GM21390 (cell line): ENCODE measurements around the gene SPOCK1.

Experiments used
- ATAC-seq: cut with Tn5 transposase; IDR thresholded peaks from one replicate; pipeline ENCODE4 v1.9.1; 2021; ENCODE audit not compliant: unreplicated experiment

The SPOCK1 gene

DNA sequence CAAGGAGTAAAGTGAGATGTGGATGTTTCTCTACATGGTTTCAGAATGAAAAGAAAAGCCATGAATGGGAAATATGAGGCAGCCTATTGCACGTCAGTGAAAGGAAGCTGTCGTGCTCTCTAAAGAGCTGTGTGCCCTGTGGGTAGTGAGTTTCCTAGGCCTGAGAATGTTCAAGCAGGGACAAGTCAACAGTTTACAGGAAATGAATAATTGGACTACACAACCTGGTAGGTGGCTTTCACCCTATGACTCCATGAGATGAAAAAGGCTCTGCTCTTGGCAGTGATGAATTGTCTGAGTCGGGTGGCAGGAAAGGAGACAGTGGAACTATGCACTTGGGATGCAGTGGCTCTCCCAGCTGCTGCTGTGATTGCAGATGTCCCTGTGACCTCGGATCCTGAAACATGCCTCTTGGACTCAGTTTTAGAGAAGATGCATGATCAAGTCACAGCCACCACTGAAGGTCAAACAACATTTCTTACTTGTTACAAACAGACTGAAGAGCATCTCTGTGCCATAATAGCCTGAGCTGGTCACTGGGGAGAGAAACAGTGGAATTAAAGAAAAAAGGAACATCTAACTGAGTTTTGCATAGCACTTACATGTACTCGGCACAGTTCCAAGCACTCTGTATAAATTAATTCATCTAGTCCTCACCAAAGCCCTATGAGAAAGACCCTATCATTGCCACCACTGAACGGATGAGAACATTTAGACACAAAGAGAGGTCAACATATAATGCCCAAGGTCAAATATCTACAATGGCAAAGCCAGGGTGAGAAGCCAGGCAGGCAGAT, 293.7 kb downstream of the SPOCK1 start:
- no peak for ATAC-seq

GRCh38 chr5:137203011-137203632, 296.0 kb downstream of the SPOCK1 start:
- ATAC-seq = no peak

DNA sequence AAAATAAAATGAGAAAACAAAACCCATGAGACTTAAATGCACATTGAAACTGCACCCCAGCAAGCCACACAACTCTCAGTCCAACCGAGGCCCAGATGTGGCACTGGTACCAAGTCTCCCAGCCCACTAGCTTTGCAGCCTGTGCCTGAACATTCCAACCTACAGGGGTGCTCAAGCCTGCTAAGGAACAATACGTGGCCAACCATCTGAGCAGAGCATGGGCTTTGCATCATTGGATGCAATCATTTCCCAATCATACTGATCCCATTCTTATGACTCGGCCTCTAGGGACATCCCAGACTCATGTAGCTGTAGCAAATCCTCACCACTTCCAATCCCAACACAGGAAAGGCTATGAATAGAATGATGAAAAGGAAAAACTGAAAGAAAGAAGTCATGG, 297.2 kb downstream of the SPOCK1 start:
- no peak for ATAC-seq

- ATAC-seq = no peak
Observed at GRCh38 chr5:137200906-137201700, 298.0 kb downstream of the SPOCK1 start.

DNA sequence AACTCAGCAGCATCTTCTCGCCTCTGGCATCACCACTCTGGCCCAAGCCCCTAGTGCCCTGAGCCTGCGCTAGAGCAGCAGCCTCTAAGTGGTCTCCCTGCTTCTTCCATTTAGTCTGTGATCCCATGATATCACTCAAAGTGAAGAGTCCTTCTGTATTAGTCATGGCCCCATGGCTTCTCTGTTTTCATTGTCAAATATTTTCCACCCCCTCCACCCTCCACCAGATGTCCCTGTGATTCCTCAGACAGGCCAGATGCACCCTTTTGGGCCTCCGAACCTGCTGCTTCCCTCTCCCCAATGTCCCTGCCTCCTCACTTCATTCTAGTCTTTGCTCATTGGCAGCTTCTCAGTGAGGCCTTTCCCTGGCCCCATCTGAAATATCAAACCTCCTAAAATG, 299.2 kb downstream of the SPOCK1 start:
- ATAC-seq = no peak

DNA sequence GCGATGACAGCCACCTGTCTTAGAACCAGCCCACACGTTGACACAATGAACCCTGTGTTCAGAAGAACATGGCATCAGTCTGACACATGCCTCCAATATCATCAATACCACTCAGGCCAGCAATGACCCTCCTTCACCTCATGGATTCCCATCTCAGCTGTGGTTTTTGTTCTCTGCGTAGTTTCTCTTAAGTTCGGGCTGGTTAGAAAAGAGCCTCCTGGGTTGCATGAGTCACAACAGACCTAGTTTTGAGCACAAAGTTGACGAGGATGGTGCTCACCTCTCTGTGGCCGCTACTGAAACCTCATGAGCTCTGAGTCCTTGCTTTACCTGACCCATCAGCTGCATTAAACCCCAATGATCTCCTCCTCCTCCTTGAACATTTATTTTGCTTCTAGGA, 299.9 kb downstream of the SPOCK1 start:
- ATAC-seq = no peak

DNA sequence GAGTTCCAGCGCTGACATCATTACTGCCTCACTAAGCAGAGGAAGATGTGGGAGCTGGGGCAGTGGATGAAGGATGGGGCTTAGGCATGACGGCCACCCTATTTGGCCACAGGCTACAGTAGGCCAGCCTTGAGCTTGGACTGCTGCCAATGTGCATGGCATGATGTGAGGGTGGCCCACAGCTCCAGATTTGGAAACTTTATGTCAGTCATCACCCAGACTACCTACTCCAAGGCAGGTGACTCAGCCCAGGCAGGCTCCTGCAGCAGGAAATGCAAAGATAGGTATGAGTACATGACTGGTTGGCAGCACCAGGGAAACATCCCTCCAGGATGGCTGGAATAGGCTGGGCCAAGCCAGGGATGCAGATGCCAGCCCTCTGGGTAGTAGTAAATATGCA, 303.6 kb downstream of the SPOCK1 start:
- ATAC-seq = no peak

- ATAC-seq = no peak
Observed at GRCh38 chr5:137194300-137194699, 304.8 kb downstream of the SPOCK1 start.

DNA sequence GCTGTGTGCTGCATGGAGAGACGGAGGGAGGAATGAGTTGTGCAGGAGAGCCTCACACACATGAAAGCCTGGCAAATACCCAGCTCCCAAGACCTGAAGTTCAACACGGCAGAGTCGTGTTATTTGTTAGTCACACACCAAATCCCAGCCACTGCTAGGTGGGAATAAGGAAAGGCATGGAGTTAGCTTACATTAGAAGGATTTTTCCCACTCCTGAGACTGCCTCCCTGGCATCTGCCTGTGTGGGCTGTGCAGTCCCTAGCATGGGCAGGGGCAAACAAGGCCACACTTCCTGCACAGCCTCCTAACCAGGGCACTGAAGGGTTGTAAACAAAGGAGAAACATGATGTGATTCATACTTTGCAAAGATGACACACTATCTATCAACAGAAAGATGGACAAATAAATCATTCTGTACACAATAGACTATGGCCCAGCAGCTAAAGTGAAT, 306.8 kb downstream of the SPOCK1 start:
- no peak for ATAC-seq

DNA sequence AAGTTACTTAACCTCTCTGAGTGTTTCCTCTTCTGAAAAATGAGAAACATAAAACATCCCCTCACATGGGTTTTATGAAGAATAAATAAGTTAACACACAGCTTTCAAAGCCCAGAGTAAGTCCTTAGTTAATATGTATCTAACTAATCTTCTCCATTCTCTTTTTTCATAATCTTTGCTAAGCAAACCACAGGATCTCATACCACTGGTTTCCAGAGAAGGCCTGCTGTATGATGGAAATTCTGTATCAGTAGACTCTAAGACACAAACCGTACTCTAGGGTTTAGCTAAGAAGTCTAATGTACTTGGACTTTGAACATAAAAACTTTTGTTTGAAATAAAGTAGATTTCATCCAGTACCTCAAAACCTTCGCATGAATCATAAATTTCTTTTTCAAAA, 307.9 kb downstream of the SPOCK1 start:
- no peak for ATAC-seq

- ATAC-seq = no peak
Observed at GRCh38 chr5:137190441-137190840, 308.7 kb downstream of the SPOCK1 start.

- no peak for ATAC-seq
Observed at GRCh38 chr5:137190031-137190430, 309.1 kb downstream of the SPOCK1 start.

- no peak for ATAC-seq
Observed at GRCh38 chr5:137188566-137188965, 310.6 kb downstream of the SPOCK1 start.

DNA sequence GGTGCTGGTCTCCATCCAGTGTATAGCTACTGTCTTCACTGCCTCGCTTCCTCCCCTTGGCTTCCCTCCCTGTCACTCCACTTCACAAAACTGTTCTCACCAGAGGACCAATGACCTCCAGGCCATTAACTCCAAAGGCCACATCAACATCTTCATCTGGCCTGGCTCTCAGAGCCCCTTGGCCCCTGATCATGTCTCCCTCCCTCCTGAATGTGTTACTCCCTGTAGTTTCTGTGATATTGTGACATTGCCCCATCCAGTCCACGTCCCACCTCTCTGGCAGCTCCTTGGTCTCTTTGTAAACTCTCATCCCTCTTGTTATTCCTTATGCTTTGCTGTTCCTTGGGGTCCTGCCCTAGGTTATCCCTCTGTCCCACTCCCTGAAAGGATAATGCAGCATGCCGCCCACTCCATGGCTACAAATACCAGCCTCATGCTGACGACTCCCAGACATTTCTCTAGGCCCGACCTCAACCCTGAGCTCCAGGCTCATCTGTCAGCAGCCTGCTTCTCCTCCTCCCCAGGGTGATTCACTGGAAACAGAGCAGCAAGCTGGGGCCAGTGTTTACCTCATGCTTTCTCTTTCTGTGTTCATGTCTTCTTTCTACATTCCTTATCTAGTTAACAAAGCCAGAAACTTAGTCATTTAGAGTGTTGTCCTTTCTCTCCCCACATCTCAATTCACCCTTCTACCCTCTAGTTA, 312.2 kb downstream of the SPOCK1 start:
- no peak for ATAC-seq

DNA sequence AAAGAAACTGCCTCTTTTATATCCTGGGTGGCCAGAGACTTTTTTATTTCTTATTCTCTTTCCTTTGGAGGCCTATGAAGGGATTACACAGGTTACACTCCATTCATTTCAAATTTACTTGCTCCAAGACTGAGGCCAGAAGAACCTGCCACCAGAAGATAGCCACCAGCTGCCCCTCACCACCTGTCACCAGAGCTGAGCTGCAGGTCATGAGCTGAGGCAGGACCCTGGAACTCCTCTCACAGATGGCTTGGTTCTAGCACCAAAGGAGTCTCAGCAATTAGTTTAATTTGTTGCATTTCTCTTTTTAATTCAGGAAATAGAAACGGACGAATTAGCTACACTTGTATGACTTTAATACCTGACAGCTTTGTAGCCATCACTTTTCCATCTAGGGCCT, 313.9 kb downstream of the SPOCK1 start:
- ATAC-seq = no peak

- no peak for ATAC-seq
Observed at GRCh38 chr5:137184734-137185133, 314.4 kb downstream of the SPOCK1 start.

GRCh38 chr5:137182576-137182975, 316.6 kb downstream of the SPOCK1 start:
- ATAC-seq = no peak

DNA sequence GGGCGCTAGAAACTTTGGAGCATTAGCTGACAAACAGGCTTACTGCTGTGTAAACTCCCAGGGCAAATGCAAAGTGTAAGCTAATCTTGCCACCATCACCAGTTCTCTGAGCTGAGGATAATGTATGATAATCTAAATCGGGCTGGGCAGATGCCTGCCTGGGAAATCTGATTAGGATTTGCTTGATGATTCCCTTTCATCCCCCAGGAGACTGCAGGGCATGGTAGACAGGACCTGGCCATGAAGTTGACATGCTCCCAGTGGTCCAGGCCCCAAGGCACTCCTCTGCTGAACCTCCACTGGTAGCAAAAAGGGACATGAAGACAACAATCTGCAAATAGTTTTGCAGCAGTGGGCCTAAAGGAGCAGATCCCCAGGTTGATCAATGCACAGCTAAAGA, 317.5 kb downstream of the SPOCK1 start:
- ATAC-seq = no peak

DNA sequence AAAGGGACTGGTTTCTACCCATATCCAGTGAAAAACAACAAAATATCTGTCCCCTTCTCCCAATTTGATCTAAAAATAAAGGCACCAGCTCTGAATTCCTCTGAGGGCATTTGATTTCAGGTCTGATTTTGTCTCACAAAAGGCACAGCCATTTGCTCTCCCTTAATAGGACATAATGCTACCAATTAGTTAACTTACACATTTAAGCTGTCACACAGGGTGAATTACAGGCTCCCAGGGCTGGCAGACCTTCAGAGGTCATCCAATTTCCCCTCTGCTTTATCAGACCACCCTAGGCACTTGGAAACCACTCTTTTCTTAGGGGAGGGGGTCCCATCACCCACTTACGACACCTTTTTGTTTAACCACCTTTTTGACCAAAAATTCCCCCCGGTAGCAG, 319.9 kb downstream of the SPOCK1 start:
- no peak for ATAC-seq

DNA sequence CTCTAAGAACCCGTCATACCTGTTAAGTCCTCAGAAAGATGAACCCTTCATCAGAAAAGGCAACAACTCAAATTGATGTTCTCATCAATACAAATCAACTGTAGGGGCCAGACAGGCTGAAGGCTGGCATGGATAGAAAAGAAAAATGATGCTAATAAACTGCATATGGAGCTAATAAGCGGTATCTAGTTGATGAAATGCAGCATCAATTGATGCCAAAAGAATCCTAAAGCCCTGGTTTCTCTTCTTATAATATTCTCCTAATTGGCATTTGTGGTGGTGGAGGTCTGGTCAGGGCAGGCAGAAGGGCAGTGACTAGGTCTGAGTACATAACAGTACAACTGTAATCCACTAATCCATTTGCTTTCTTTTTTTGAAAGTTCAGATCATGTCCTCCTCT, 322.5 kb downstream of the SPOCK1 start:
- no peak for ATAC-seq

DNA sequence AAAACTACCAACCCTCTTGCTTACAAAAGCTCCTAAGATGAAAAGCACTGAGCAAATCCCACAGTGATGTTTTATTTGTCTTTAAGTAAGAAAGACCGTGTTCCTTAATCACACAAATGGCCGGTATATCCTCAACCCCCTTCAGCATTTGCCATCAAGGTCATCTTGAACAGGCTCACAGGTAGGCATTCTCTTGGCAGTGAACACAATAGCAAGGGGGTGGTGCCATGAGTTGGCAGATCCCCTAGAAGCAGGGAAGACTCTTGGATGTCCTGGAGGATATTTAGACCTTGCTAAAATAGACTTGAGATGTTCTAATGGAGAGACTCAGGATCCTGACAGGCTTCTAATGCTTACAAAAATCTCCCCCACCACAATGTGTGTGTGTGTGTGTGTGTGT, 323.0 kb downstream of the SPOCK1 start:
- ATAC-seq = no peak
